Esophagus (tissue), 2 donors: ENCODE results near the gene PELI2. TPM values are rescaled to one million over a fixed set of nuclear protein-coding genes. Genes with fewer than 3 reads are reported as not detected.

Source experiments
- H3K27ac ChIP-seq, 2 donors: one replicate each; pipeline ENCODE4 v1.5.1; 2013; ENCODE audit warnings: low read depth in 2 of 2, mild to moderate bottlenecking in 2 of 2, inconsistent platforms in 1 of 2, low read length in 1 of 2, moderate library complexity in 1 of 2
- H3K27me3 ChIP-seq, 2 donors: one replicate each; pipeline ENCODE4 v1.6.1; 2013; ENCODE audit warnings: low read length in 2 of 2, control low read depth in 1 of 2, mild to moderate bottlenecking in 1 of 2; ENCODE audit not compliant: insufficient read depth in 2 of 2, control insufficient read depth in 1 of 2
- H3K36me3 ChIP-seq, 2 donors: one replicate each; pipeline ENCODE4 v1.6.1; 2013; ENCODE audit warnings: low read length in 1 of 2; ENCODE audit not compliant: control insufficient read depth in 2 of 2, insufficient read depth in 2 of 2
- H3K4me1 ChIP-seq, 2 donors: one replicate each; pipeline ENCODE4 v1.6.1; 2013; ENCODE audit warnings: low read length in 1 of 2; ENCODE audit not compliant: control insufficient read depth in 2 of 2, insufficient read depth in 2 of 2
- H3K4me3 ChIP-seq, 2 donors: one replicate each; pipeline ENCODE4 v1.5.1; 2013; ENCODE audit warnings: low read length in 2 of 2, mild to moderate bottlenecking in 2 of 2, low read depth in 1 of 2, moderate library complexity in 1 of 2
- H3K9me3 ChIP-seq, 2 donors: one replicate each; pipeline ENCODE4 v1.6.1; 2013; ENCODE audit warnings: mild to moderate bottlenecking in 2 of 2, low read depth in 1 of 2, low read length in 1 of 2, moderate library complexity in 1 of 2; ENCODE audit not compliant: control insufficient read depth in 2 of 2, insufficient read depth in 1 of 2
- WGBS, 2 donors: extraction: QIAGEN DNeasy Blood & Tissue Kit; methylation state at CpG; one replicate each; pipeline ENCODE4 v1.1.7; 2013; 5-methylcytosine and 5-hydroxymethylcytosine counted together
- polyA plus RNA-seq, 2 donors: library from polyadenylated mRNA; stranded (reverse); fragments of 200-250 nt; gene quantifications; one replicate each; pipeline ENCODE4 v1.2.3, GENCODE V29; 2013
- donor health status: healthy with polysubstance abuse.
- donor health status: Bipolar disorder and iron deficiency.

PELI2 gene
- polyA plus RNA-seq, 2 donors = 0.86 to 1.4 TPM

DNA sequence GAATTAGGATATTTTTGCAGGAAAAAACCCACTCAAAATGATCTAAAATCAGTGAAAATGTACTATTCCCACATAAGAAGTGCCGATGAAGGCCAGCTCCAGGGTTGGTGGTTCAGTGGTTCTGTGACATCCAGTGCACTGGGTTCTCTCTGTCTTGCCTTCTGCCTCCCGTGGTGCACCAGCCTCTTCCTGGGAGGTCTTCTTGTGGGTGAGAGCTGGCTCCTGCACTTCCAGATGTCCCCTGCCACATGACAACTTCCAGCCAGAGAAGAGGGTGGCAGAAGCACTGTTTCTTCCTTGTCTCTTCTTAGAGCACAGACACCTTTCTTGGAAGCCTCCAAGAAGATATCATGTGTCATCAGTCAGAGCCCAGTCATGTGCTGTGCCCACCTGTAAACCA is 170.9 kb downstream of the PELI2 start:
- no peak overlapping the region for H3K27ac ChIP-seq

DNA sequence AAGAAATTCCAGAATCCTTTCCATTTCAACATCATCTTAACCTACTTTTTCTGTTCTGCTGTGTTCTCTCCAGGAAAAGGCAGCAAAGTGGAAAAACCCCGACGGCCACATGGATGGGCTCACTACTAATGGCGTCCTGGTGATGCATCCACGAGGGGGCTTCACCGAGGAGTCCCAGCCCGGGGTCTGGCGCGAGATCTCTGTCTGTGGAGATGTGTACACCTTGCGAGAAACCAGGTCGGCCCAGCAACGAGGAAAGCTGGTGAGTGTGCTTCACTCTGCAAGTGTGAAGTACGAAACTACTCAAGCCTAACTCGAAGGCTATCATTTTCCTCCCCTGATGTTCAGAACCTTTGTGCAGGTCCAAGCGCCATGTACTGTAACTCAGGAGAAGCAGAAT is 172.0 kb downstream of the PELI2 start:
- no peaks in the 10 kb centered on the region for H3K36me3 ChIP-seq
- WGBS, 2 donors = 94 to 96% methylated on average over 14 of the region's 14 CpGs
- no peak overlapping the region for H3K4me3 ChIP-seq
- H3K27ac ChIP-seq = no peak overlapping the region
- peaks cover 0 to under 1% of the 10 kb centered on the region in 2 donors for H3K4me1 ChIP-seq
- H3K9me3 ChIP-seq = no peaks in the 10 kb centered on the region
- no peaks in the 10 kb centered on the region for H3K27me3 ChIP-seq

More for the DNA sequence above, 170.9 kb downstream of the PELI2 start:
- Histone ChIP-seq H3K4me1 (no peaks in the 10 kb centered on the region), H3K36me3 (no peaks in the 10 kb centered on the region), H3K9me3 (no peaks in the 10 kb centered on the region), H3K4me3 (no peak overlapping the region), H3K27me3 (no peaks in the 10 kb centered on the region)
- WGBS, 2 donors = 85 to 89% methylated on average over 2 of the region's 2 CpGs

DNA sequence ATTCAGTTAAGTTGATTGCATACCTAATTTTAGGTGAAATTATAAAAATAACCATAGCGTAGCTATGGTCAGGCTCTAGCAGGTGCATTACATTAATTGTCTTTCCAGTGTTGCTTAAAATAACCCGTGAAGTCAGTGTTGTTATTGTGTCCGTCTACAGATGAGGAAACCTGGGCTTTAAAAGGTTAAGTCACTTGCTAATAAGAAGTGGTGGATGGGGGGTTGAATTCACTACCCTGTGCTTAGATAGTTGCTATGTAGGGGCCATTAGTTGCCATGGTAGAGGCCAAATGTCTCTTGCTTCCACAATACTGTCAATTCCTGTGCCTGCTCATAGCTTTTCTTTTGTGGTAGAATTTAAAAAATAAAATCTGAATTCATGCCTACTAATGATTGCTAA is 174.8 kb downstream of the PELI2 start:
- H3K27ac ChIP-seq = no peak overlapping the region
- no peak overlapping the region for H3K4me3 ChIP-seq
- no peaks in the 10 kb centered on the region for H3K27me3 ChIP-seq
- H3K4me1 ChIP-seq = peaks cover 0 to 2% of the 10 kb centered on the region in 2 donors
- 87% methylated on average over 3 of the region's 3 CpGs for WGBS, 2 donors
- H3K9me3 ChIP-seq = no peaks in the 10 kb centered on the region
- peaks cover 0 to 5% of the 10 kb centered on the region in 2 donors for H3K36me3 ChIP-seq

DNA sequence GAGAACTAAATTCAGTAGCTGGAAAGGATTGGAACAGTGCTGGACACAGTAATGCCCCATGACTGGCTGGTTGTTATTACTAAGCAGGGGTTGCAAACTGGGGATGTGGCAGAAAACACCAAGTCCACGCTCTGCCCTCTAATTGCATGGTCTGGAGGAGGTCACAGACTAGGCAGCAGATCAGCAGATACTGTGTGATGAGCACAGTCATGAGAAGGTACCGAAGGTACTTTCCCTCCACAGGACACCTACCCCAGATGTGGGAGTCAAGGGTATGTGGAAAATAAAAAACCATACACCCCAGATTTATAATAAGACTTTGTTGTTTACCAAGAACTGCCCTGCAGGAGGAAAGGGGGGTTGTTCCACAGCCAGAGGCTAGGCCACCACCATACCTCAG is 175.3 kb downstream of the PELI2 start:
- Histone ChIP-seq H3K36me3 (peaks cover 0 to 5% of the 10 kb centered on the region in 2 donors), H3K4me1 (peaks cover 0 to 2% of the 10 kb centered on the region in 2 donors), H3K27me3 (no peaks in the 10 kb centered on the region), H3K9me3 (no peaks in the 10 kb centered on the region), H3K27ac (no peak overlapping the region), H3K4me3 (no peak overlapping the region)
- 90 to 95% methylated on average over 2 of the region's 2 CpGs for WGBS, 2 donors

DNA sequence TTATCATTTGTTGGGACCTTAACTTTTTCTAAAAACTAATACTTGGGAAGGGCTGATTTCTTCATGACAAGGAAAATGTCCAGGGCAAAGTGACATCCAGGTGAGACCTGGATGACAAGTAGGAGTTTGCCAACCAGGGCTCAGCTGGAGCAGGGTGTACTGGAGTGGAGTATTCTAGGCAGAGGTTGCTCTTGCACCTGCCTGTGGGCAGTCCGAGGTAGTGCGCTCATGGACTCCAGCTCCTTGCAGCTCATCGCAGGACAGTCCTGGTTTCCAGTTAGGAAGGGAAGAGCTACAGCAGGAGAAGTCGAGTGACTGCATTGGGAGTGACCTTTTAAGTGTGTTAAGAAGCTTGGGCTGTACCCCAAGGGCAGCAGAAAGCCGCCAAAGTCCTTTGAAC is 175.9 kb downstream of the PELI2 start:
- Histone ChIP-seq H3K27me3 (no peaks in the 10 kb centered on the region), H3K4me3 (no peak overlapping the region), H3K36me3 (peaks cover 0 to 5% of the 10 kb centered on the region in 2 donors), H3K4me1 (peaks cover 0 to 2% of the 10 kb centered on the region in 2 donors), H3K9me3 (no peaks in the 10 kb centered on the region), H3K27ac (no peak overlapping the region)
- 92 to 95% methylated on average over 5 of the region's 5 CpGs for WGBS, 2 donors

DNA sequence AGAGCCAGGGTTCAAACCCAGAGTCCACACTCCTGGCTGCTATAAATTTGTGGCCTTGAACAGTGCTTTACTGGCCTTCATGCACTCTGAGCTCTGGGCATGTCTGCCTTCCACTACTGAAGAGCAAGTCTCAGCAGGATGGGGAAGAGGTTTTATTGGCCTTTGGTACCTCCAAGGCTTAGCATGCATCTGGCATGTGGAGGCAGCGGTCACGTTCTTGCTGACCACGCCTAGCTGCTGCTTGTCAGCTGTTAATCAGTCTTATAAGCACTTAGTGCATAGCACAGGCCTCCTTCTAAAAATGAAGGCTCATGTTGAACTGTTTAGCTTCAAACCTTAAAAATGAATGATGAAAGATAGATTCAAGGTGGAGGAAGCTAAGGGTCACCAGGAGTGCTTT is 177.5 kb downstream of the PELI2 start:
- 51 to 67% methylated on average over 3 of the region's 3 CpGs for WGBS, 2 donors
- H3K9me3 ChIP-seq = no peaks in the 10 kb centered on the region
- no peak overlapping the region for H3K27ac ChIP-seq
- peaks cover 0 to 5% of the 10 kb centered on the region in 2 donors for H3K36me3 ChIP-seq
- no peaks in the 10 kb centered on the region for H3K27me3 ChIP-seq
- H3K4me1 ChIP-seq = peaks cover 0 to 2% of the 10 kb centered on the region in 2 donors
- H3K4me3 ChIP-seq = no peak overlapping the region

DNA sequence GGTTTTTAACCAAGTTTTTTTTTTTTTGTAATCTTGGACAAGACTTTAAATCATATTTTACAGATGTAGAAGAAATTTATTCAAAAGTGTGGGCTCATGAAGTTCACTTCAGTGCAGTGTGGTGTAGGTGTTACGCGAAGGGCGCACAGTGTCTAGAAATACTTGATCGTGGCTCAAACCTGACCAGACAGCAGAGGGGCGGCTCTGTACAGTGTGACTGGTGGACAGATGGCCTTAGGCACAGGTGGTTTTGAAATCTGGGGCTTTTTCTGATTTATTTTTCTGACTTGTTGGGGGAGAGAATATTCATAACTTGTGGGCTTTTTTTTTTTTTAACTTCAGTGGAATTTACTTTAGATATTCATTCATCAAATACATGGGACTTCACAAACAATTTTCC is 179.2 kb downstream of the PELI2 start:
- H3K36me3 ChIP-seq = peaks cover 0 to 5% of the 10 kb centered on the region in 2 donors
- H3K9me3 ChIP-seq = no peaks in the 10 kb centered on the region
- no peaks in the 10 kb centered on the region for H3K27me3 ChIP-seq
- 95 to 96% methylated on average over 5 of the region's 5 CpGs for WGBS, 2 donors
- H3K4me3 ChIP-seq = no peak overlapping the region
- peaks cover 0 to 2% of the 10 kb centered on the region in 2 donors for H3K4me1 ChIP-seq
- H3K27ac ChIP-seq = no peak overlapping the region

DNA sequence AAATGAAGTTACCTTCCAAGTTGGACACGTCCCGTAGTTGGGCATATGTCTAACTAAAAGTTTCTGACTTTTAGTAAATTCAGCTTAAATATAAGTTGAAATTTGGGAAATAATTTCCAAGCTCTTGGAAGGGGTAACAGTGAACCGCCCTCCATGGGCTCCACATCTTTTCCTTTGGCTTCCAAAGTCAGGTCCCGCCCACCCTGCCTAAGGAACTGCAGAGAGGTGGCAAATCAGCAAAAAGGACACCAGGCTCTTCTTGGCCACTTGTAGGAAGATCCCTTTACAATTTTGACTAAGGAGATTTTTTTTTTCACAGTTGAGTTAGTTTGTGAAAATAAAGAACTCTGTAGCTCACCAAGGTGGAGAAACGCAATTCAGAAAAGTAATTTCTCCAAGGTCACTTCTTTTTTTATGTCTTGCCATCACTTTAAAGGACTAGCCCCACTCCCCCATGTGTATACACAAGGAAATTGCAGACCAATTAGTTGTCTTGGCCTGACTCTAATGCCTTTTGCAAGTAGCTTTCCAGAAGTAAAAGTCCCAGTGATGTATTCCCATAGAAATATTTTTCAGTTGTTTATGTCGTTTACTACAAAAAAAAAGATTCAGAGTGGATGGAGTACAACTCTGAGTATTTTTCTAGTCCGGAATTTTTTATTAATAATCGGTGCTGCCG is 181.2 kb downstream of the PELI2 start:
- Histone ChIP-seq H3K36me3 (peaks cover 0 to 5% of the 10 kb centered on the region in 2 donors), H3K4me1 (peaks cover 0 to 2% of the 10 kb centered on the region in 2 donors), H3K9me3 (no peaks in the 10 kb centered on the region), H3K27me3 (no peaks in the 10 kb centered on the region), H3K4me3 (no peak overlapping the region), H3K27ac (no peak overlapping the region)
- 86 to 88% methylated on average over 9 of the region's 9 CpGs for WGBS, 2 donors

DNA sequence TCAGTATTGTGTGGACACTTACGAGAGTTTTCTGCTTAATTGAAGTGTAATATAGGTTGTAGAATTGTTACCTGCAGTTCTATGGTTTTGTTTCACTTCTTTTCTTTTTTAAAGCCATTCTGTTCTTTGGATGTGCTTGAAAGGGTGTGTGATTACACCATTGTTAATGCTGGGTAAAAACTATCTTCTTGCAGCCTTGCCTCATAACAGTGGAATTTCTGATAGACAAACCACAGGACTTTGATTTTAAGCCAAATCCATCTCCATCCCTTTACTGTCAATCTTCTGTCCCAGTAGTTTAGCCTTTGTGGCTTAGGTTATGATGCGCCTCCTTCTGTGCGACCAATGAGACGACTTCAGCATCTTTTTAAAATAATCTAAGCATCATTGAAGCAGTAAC is 182.3 kb downstream of the PELI2 start:
- Histone ChIP-seq H3K27ac (no peak overlapping the region), H3K27me3 (no peaks in the 10 kb centered on the region), H3K4me3 (no peak overlapping the region), H3K4me1 (no peaks in the 10 kb centered on the region), H3K9me3 (no peaks in the 10 kb centered on the region), H3K36me3 (peaks cover 0 to 5% of the 10 kb centered on the region in 2 donors)
- 87 to 89% methylated on average over 4 of the region's 4 CpGs for WGBS, 2 donors

DNA sequence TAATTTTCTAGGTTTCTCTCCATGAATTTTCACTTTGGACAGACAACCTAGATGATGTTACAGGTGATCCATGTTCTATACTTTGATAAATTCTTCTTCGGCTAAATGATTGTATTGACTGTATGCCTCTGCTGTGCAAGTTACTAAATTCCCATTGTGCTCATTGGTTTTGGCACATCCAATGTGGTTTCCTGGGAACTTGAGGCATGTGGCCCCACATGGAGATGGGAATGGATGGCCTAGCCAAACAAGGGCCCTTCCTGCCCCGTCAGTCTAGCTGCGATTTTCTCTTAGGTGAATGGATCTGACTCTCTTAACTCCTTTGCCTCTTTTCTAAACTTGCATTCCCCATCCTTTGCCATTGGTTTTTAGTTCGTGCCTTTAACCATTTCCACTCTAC is 186.2 kb downstream of the PELI2 start:
- Histone ChIP-seq H3K27ac (no peak overlapping the region), H3K4me3 (no peak overlapping the region), H3K4me1 (no peaks in the 10 kb centered on the region), H3K36me3 (no peaks in the 10 kb centered on the region), H3K9me3 (no peaks in the 10 kb centered on the region), H3K27me3 (no peaks in the 10 kb centered on the region)
- 92 to 95% methylated on average over 4 of the region's 4 CpGs for WGBS, 2 donors
